A549 (cell line): ENCODE data around the gene HMGXB3.

Experiments used
- BHLHE40 ChIP-seq: IDR thresholded peaks from 2 replicates; pipeline ENCODE4 v1.6.1; 2012; ENCODE audit warnings: low read depth, low read length, inconsistent platforms
- CTCF ChIP-seq: fragments of >200 bp; sonication (Bioruptor Twin); formaldehyde crosslinking; IDR thresholded peaks from 3 replicates; pipeline ENCODE4 v1.5.1; 2016
- ELK1 ChIP-seq: fragments of 150-350 bp; IDR thresholded peaks from 2 replicates; pipeline ENCODE4 v1.6.1; 2014; ENCODE audit warnings: low read depth, mild to moderate bottlenecking, low read length
- JUN ChIP-seq, 2 experiments: fragments of >200 bp; sonication (Bioruptor Twin); formaldehyde crosslinking; IDR thresholded peaks; 2 replicates in 1 of 2; 3 replicates in 1 of 2; pipeline ENCODE4 v1.6.1; 2016 to 2017
- KDM5A ChIP-seq: fragments of 200-600 bp; sonication (generic); IDR thresholded peaks from 2 replicates; pipeline ENCODE4 v1.6.1; 2016; ENCODE audit warnings: antibody characterized with exemption, mild to moderate bottlenecking
- MAZ ChIP-seq: fragments of 150-350 bp; IDR thresholded peaks from 2 replicates; pipeline ENCODE4 v1.6.1; 2014; ENCODE audit warnings: antibody characterized with exemption, low read depth, low read length, borderline replicate concordance
- POLR2A ChIP-seq: IDR thresholded peaks from 2 replicates; pipeline ENCODE4 v1.6.1; 2012; ENCODE audit warnings: mild to moderate bottlenecking, low read length
- RAD21 ChIP-seq, 2 experiments: fragments of >200 bp in 1 of 2; sonication (Bioruptor Twin) in 1 of 2; formaldehyde crosslinking in 1 of 2; IDR thresholded peaks in 1 of 2; conservative IDR thresholded peaks in 1 of 2; 2 replicates in 1 of 2; 3 replicates in 1 of 2; pipeline ENCODE4 v1.6.1; 2012 to 2018; ENCODE audit warnings: inconsistent platforms in 1 of 2
- REST ChIP-seq: fragments of 200-600 bp; sonication (generic); IDR thresholded peaks from 2 replicates; pipeline ENCODE4 v1.6.1; 2016; ENCODE audit warnings: antibody characterized with exemption, mild to moderate bottlenecking, moderate library complexity
- RNF2 ChIP-seq: fragments of 200-600 bp; sonication (generic); IDR thresholded peaks from 2 replicates; pipeline ENCODE4 v1.6.1; 2016; ENCODE audit warnings: low read depth, mild to moderate bottlenecking, antibody characterized with exemption, moderate library complexity, borderline replicate concordance
- ZFP36 ChIP-seq: fragments of 450-650 bp; IDR thresholded peaks from 2 replicates; pipeline ENCODE4 v1.6.1; 2014; ENCODE audit warnings: borderline replicate concordance; ENCODE audit not compliant: partially characterized antibody

GRCh38 chr5:149996205-149996890 lies 4.2 kb upstream of the HMGXB3 start:
- TF ChIP-seq JUN (IDR thresholded peaks at IDR 0.05) (no peak), REST (no peak), CTCF (no peak), ELK1 (no peak), RNF2 (no peak), ZFP36 (no peak), BHLHE40 (no peak), RAD21 (conservative IDR thresholded peaks at IDR 0.05 in 1 of 2, IDR thresholded peaks at IDR 0.05 in 1 of 2) (no peak), KDM5A (no peak), POLR2A (no peak), MAZ (no peak)
